ENCODE data around the gene VDR. TPM values are rescaled to one million over a fixed set of nuclear protein-coding genes. Genes with fewer than 3 reads are reported as not detected.
A peak's percentile ranks its signal among the peaks of the same experiment; 100 is the strongest.

Gene VDR
- total RNA-seq, 1 donor from 2014 or later: not detected

DNA sequence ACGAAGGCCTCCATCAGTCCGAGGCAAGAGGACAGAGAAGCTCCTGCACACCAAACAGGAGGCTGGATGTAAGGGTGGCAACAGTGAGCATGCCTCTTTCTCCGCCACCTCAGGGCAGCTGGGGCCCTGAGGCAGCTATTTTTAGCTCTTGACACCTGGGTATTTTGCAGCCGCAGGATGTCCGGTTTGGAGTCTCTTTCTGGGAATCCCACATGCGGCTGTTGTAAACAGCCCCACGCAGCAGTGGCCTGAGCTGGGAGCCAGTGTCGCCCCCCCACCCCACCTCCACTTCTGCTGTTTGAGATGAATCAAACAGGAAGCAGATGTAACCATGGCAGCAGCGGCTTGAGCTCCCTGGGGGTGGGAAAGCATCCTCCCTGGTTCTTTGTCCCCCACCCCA, 96.7 kb downstream of the VDR start:
- H3K9me3 Mint-ChIP-seq (ENCODE audit: unreplicated experiment): peaks cover 14% of the 10 kb centered on the region
- H3K27ac Mint-ChIP-seq (ENCODE audit: unreplicated experiment): peak overlapping the region; percentile 93
- peaks cover 48% of the 10 kb centered on the region for H3K4me1 Mint-ChIP-seq (ENCODE audit: low read depth, unreplicated experiment)
- peaks cover 9% of the 10 kb centered on the region for H3K27me3 Mint-ChIP-seq (ENCODE audit: unreplicated experiment)
- no peaks in the 10 kb centered on the region for H3K36me3 Mint-ChIP-seq (ENCODE audit: unreplicated experiment)
- peak overlapping the region; percentile 60 for H3K4me3 Mint-ChIP-seq (ENCODE audit: unreplicated experiment)
- DNase-seq: peak; percentile 62
- TF ChIP-seq, protein P1, sequence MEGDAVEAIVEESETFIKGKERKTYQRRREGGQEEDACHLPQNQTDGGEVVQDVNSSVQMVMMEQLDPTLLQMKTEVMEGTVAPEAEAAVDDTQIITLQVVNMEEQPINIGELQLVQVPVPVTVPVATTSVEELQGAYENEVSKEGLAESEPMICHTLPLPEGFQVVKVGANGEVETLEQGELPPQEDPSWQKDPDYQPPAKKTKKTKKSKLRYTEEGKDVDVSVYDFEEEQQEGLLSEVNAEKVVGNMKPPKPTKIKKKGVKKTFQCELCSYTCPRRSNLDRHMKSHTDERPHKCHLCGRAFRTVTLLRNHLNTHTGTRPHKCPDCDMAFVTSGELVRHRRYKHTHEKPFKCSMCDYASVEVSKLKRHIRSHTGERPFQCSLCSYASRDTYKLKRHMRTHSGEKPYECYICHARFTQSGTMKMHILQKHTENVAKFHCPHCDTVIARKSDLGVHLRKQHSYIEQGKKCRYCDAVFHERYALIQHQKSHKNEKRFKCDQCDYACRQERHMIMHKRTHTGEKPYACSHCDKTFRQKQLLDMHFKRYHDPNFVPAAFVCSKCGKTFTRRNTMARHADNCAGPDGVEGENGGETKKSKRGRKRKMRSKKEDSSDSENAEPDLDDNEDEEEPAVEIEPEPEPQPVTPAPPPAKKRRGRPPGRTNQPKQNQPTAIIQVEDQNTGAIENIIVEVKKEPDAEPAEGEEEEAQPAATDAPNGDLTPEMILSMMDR (IDR thresholded peaks at IDR 0.05; ENCODE audit: partially characterized antibody, unreplicated experiment): no peak

DNA sequence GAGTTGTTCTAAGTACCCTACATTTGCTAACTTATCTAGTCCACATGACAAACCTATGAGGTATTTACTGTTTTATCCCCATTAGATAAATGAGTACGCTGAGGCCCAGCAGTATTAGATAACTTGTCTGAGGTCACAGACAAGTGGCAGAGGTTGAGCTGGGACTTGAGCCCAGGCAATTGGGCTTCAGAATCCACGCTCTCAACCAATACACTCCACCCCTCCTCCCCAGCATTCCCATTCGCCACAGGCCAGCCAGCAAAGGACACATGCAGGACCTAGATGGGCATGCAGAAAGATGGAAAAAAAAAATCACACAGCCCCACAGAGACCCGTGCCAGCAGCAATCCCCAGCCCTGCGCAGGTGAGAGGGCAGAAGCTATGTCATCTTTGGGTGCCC, 97.5 kb downstream of the VDR start:
- Mint-ChIP-seq H3K9me3 (ENCODE audit: unreplicated experiment) (peaks cover 10% of the 10 kb centered on the region), H3K36me3 (ENCODE audit: unreplicated experiment) (no peaks in the 10 kb centered on the region), H3K27ac (ENCODE audit: unreplicated experiment) (peak overlapping the region; percentile 93), H3K4me3 (ENCODE audit: unreplicated experiment) (peak overlapping the region; percentile 1), H3K4me1 (ENCODE audit: low read depth, unreplicated experiment) (peaks cover 50% of the 10 kb centered on the region), H3K27me3 (ENCODE audit: unreplicated experiment) (peaks cover 9% of the 10 kb centered on the region)
- DNase-seq: no peak
- TF ChIP-seq, protein P1 (IDR thresholded peaks at IDR 0.05; ENCODE audit: partially characterized antibody, unreplicated experiment): no peak

DNA sequence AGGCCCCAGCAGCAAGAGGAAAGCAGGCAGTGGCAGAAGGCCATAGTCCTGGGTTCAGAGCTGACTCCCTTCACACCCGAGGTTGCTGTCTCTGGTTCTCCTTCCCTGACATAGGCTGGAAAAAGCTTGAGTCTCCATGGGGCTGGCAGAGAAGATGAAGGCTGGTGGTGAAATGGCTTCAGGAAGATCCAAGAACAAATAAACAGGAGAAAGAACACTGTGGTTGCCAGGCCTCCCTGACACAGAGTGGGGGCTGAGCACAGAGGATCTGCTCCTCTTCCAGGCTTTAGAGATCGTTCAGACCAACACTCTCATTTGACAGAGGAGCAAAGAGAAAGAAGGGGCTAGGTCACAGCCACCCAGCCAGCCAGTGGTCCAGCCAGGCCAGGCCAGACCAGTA, 99.4 kb downstream of the VDR start:
- Mint-ChIP-seq H3K27me3 (ENCODE audit: unreplicated experiment) (peaks cover 11% of the 10 kb centered on the region), H3K4me1 (ENCODE audit: low read depth, unreplicated experiment) (peaks cover 40% of the 10 kb centered on the region), H3K4me3 (ENCODE audit: unreplicated experiment) (no peak overlapping the region), H3K27ac (ENCODE audit: unreplicated experiment) (peak overlapping the region; percentile 26), H3K9me3 (ENCODE audit: unreplicated experiment) (peaks cover 11% of the 10 kb centered on the region), H3K36me3 (ENCODE audit: unreplicated experiment) (no peaks in the 10 kb centered on the region)
- TF ChIP-seq, protein P1 (IDR thresholded peaks at IDR 0.05; ENCODE audit: partially characterized antibody, unreplicated experiment): no peak
- no peak for DNase-seq

DNA sequence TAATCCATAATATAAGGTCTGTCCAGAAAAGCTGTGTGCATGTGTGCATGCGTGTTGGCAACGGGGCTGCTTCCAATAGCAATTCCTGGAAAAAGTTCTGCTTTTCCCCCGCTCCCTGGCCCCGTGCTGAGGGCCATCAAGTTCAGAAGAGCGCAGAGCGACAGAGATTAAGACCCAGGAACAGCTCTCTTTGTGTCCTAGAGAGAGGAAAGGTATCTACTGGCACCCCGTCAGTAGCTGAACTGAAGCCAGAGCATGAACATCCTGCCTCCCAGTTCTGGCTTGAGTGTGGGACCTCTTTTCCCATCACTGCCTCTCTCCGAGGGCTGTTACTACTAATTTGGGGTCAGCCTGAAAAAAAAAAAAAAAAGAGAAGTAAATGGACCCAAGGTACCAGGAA, 100.6 kb downstream of the VDR start:
- no peak for DNase-seq
- H3K4me3 Mint-ChIP-seq (ENCODE audit: unreplicated experiment): no peak overlapping the region
- peaks cover 11% of the 10 kb centered on the region for H3K9me3 Mint-ChIP-seq (ENCODE audit: unreplicated experiment)
- peaks cover 11% of the 10 kb centered on the region for H3K27me3 Mint-ChIP-seq (ENCODE audit: unreplicated experiment)
- peaks cover 39% of the 10 kb centered on the region for H3K4me1 Mint-ChIP-seq (ENCODE audit: low read depth, unreplicated experiment)
- H3K27ac Mint-ChIP-seq (ENCODE audit: unreplicated experiment): no peak overlapping the region
- TF ChIP-seq, protein P1 (IDR thresholded peaks at IDR 0.05; ENCODE audit: partially characterized antibody, unreplicated experiment): no peak
- no peaks in the 10 kb centered on the region for H3K36me3 Mint-ChIP-seq (ENCODE audit: unreplicated experiment)

DNA sequence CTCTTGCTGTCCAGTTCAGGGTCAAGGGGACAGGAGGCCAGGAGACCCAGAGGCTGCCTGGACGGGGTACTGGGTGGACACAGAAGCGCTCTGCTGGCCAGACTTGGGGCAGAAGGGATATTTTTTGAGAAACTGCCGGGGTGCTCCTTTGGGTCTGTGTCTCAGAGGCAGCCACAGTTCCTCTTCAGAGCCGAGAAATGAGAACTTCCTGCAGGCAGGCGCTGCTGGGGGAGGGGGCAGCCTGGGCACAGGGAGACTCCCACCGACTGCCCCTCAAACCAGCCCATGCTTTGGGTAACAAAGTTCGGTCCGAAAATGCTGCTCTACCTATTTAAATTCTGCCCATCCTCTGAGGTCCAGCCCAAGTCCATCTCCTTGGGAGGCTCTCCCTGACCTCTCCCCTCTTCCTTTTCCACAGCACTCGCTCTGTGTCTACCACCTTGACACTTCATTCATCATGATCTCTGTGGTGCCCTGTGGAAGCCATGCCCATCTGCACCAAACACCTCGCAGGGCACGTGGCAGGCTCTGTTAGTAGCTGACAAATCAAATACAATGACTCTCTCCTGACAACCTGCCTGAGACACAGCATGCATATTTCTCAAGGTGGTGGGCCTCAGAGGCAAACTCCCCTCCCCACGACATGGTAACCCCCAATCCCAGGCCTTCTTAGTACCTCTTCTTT, 101.5 kb downstream of the VDR start:
- Mint-ChIP-seq H3K27ac (ENCODE audit: unreplicated experiment) (peak overlapping the region; percentile 41), H3K4me1 (ENCODE audit: low read depth, unreplicated experiment) (peaks cover 33% of the 10 kb centered on the region), H3K27me3 (ENCODE audit: unreplicated experiment) (peaks cover 11% of the 10 kb centered on the region), H3K9me3 (ENCODE audit: unreplicated experiment) (peaks cover 7% of the 10 kb centered on the region), H3K36me3 (ENCODE audit: unreplicated experiment) (no peaks in the 10 kb centered on the region), H3K4me3 (ENCODE audit: unreplicated experiment) (peak overlapping the region; percentile 30)
- DNase-seq: no peak
- TF ChIP-seq, protein P1 (IDR thresholded peaks at IDR 0.05; ENCODE audit: partially characterized antibody, unreplicated experiment): no peak
